K562 (cell line): ENCODE measurements around the gene FAM174C. TPM values are rescaled to one million over a fixed set of nuclear protein-coding genes. Genes with fewer than 3 reads are reported as not detected.

Experiments used
- ESRRB ChIP-seq: fragments of 250-450 bp; sonication (Bioruptor Pico); IDR thresholded peaks from 2 replicates; pipeline ENCODE4 v1.5.0; 2020; ENCODE audit warnings: mild to moderate bottlenecking, moderate library complexity, borderline replicate concordance
- GTF2F1 ChIP-seq: IDR thresholded peaks from 2 replicates; pipeline ENCODE4 v1.6.1; 2011; ENCODE audit warnings: low read depth, low read length, improper control_type of control experiment
- POLR2AphosphoS5 ChIP-seq: IDR thresholded peaks from 2 replicates; pipeline ENCODE4 v1.6.1; 2011; ENCODE audit warnings: mild to moderate bottlenecking, low read depth, low read length, moderate library complexity; ENCODE audit not compliant: control insufficient read depth, insufficient read depth
- POLR2G ChIP-seq: fragments of 200-400 bp; formaldehyde crosslinking; IDR thresholded peaks from 2 replicates; pipeline ENCODE4 v1.6.1; 2017; ENCODE audit warnings: low read depth, mild to moderate bottlenecking, antibody characterized with exemption, low read length, moderate library complexity
- POLR3A ChIP-seq: IDR thresholded peaks from 2 replicates; pipeline ENCODE4 v1.6.1; 2011; ENCODE audit warnings: borderline replicate concordance, mild to moderate bottlenecking, moderate library complexity; ENCODE audit not compliant: insufficient read length, insufficient read depth; ENCODE audit errors: extremely low read depth
- TRIM24 ChIP-seq, 2 experiments: fragments of 450-650 bp; IDR thresholded peaks; 2 replicates each; pipeline ENCODE4 v1.6.1; 2016
- ZNF143 ChIP-seq: sonication (generic); formaldehyde crosslinking; IDR thresholded peaks from 2 replicates; pipeline ENCODE4 v1.9.0; 2022; ENCODE audit warnings: mild to moderate bottlenecking, missing genetic modification reagents
- polyA plus RNA-seq, 8 experiments: library from polyadenylated mRNA; depleted of rRNA in 4 of 8; stranded (reverse) in 5 of 8; unstranded in 3 of 8; fragments of >200 nt; fragmentation: Nextera tagmentation in 2 of 8; fragmentation: Illumina TruSeq in 1 of 8; extraction: Ambion mirVana in 2 of 8; extraction: Trizol in 1 of 8; gene quantifications; 2 replicates each; pipeline versions ENCODE4 v1.2.1 to v1.2.3, GENCODE V29; 2011 to 2014; ENCODE audit warnings: inconsistent platforms in 1 of 8, missing spikeins in 1 of 8
- total RNA-seq, 7 experiments: library from RNA; depleted of rRNA in 6 of 7; stranded (reverse); fragments of >200 nt in 6 of 7; fragmentation: Illumina TruSeq in 2 of 7; extraction: Trizol in 2 of 7; gene quantifications; 2 replicates each; pipeline versions ENCODE4 v1.2.1 to v1.2.3, GENCODE V29; 2011 to 2021; ENCODE audit warnings: low replicate concordance in 1 of 7
- TF ChIP-seq, protein P1 (sequence below): fragments of 250-450 bp; sonication (Bioruptor Pico); IDR thresholded peaks from 2 replicates; pipeline ENCODE4 v1.5.0; 2020; ENCODE audit warnings: mild to moderate bottlenecking
- TF ChIP-seq, protein P2 (sequence below): IDR thresholded peaks from 2 replicates; pipeline ENCODE4 v1.6.1; 2014; ENCODE audit warnings: antibody characterized with exemption
- TF ChIP-seq, protein P3 (sequence below): fragments of 450-650 bp; formaldehyde crosslinking; IDR thresholded peaks from 2 replicates; pipeline ENCODE4 v1.4.0; 2020; ENCODE audit warnings: mild to moderate bottlenecking, moderate library complexity
- TF ChIP-seq, protein P4 (sequence below): sonication (generic); formaldehyde crosslinking; IDR thresholded peaks from 2 replicates; pipeline ENCODE4 v1.8.1; 2023; ENCODE audit warnings: mild to moderate bottlenecking, missing genetic modification reagents

The FAM174C gene
- total and polyA plus RNA-seq, 9 of the 15 experiments (the other 6 are each of a cell fraction or from before 2014, with no cell fraction given) = 0.66 to 89.6 (median 20.3) TPM

DNA sequence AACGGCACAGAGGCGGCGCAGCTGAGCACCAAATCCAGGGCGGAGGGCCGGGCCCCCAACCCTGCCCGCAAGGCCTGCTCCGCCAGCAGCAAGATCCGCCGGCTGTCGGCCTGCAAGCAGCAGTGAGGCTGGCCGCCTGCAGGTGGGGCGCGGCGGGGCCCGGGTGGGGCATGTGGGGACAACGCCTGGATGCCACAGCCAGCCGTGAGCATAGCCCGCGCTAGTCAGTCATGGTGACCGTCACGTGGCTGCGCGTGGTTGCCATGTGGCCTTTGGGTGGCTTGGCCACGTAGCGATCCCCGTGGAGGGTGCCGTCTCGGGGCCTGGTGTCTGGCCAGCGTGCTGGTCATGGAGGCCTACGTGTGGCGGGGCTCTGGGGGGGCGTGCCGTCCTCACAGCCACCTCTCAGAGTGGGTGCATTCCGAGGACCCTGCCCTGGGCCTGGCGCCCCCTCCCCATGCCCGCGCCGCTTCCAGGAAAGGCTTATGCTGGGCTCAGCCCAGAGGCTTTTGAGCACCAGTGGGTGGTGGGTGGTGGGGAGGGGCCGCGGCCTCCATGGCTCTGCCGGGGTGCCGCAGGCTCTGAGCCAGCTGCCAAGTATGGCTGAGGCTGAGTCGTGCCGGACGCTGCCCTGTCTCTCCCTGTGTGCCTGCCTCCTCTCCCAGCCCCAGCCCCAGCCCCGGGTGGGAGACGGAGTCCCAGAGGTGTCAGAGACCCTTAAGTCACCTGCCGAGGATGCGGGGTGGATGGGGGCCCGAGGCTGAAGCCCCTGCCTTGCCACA, 48.6 kb upstream of the FAM174C start (continued):
- TF ChIP-seq POLR3A = no peak
- peak; percentile 13 for TF ChIP-seq POLR2G
- no peak for TF ChIP-seq GTF2F1
- TF ChIP-seq, protein P1, sequence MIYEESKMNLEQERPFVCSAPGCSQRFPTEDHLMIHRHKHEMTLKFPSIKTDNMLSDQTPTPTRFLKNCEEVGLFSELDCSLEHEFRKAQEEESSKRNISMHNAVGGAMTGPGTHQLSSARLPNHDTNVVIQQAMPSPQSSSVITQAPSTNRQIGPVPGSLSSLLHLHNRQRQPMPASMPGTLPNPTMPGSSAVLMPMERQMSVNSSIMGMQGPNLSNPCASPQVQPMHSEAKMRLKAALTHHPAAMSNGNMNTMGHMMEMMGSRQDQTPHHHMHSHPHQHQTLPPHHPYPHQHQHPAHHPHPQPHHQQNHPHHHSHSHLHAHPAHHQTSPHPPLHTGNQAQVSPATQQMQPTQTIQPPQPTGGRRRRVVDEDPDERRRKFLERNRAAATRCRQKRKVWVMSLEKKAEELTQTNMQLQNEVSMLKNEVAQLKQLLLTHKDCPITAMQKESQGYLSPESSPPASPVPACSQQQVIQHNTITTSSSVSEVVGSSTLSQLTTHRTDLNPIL (CRISPR knock-in tag) = no peak
- no peak for TF ChIP-seq TRIM24 (IDR thresholded peaks at IDR 0.05)
- TF ChIP-seq ZNF143 = no peak
- TF ChIP-seq POLR2AphosphoS5 = 0 out of 2 replicates have a peak, but pooled peaks have one; percentile 8
- TF ChIP-seq, protein P2, sequence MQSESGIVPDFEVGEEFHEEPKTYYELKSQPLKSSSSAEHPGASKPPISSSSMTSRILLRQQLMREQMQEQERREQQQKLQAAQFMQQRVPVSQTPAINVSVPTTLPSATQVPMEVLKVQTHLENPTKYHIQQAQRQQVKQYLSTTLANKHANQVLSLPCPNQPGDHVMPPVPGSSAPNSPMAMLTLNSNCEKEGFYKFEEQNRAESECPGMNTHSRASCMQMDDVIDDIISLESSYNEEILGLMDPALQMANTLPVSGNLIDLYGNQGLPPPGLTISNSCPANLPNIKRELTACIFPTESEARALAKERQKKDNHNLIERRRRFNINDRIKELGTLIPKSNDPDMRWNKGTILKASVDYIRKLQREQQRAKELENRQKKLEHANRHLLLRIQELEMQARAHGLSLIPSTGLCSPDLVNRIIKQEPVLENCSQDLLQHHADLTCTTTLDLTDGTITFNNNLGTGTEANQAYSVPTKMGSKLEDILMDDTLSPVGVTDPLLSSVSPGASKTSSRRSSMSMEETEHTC = no peak
- no peak for TF ChIP-seq ESRRB (CRISPR knock-in tag)
- TF ChIP-seq, protein P3, sequence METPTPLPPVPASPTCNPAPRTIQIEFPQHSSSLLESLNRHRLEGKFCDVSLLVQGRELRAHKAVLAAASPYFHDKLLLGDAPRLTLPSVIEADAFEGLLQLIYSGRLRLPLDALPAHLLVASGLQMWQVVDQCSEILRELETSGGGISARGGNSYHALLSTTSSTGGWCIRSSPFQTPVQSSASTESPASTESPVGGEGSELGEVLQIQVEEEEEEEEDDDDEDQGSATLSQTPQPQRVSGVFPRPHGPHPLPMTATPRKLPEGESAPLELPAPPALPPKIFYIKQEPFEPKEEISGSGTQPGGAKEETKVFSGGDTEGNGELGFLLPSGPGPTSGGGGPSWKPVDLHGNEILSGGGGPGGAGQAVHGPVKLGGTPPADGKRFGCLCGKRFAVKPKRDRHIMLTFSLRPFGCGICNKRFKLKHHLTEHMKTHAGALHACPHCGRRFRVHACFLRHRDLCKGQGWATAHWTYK (CRISPR knock-in tag) = peak; percentile 95
- TF ChIP-seq, protein P4, sequence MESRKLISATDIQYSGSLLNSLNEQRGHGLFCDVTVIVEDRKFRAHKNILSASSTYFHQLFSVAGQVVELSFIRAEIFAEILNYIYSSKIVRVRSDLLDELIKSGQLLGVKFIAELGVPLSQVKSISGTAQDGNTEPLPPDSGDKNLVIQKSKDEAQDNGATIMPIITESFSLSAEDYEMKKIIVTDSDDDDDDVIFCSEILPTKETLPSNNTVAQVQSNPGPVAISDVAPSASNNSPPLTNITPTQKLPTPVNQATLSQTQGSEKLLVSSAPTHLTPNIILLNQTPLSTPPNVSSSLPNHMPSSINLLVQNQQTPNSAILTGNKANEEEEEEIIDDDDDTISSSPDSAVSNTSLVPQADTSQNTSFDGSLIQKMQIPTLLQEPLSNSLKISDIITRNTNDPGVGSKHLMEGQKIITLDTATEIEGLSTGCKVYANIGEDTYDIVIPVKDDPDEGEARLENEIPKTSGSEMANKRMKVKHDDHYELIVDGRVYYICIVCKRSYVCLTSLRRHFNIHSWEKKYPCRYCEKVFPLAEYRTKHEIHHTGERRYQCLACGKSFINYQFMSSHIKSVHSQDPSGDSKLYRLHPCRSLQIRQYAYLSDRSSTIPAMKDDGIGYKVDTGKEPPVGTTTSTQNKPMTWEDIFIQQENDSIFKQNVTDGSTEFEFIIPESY (CRISPR knock-in tag) = peak; percentile 97
- TF ChIP-seq, all 486 proteins: peak for 9
